NCI-H1092 treated with DMSO at 0.1 percent for 48 hours (cell line): ENCODE data around the gene C1orf122.

Experiments
- DNase-seq: peaks from one replicate; lab custom pipeline; 2025; lab: John Stamatoyannopoulos, UW

C1orf122 gene

DNA sequence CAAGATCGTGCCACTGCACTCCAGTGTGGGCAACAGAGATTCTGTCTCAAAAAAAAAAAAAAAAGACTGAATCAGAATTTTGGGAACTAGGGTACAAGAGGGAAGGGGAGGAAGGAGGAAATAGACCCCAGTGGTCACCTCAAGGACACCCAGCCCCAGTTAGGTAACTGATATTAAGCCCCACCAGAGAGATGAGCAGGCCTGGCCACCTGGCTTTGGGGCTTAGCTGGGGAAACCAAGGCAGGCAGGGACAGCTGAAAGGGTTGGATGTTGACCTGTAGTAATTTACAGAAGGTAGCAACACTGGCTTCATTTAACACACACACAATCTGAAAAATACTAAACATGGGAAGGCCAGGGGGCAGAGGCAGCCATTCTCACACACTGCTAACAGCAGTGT, 5.2 kb upstream of the C1orf122 start:
- no peak for DNase-seq

DNA sequence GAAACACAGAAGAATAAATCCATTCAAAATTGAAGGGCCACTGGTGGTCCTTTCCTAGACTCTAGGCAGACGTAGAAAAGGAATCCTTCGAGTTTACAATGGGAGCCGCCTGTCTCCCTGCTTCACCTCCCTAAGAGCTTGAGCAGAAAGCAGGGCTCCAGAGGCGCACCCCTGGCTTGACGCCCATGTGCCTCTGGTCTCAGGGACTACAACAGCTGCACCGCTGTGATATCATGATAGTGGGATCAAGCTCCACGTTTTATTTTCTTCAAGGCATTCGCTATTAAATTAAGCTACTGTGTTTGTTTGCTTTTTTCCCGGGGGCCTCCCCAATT, 403 bp upstream of the C1orf122 start:
- DNase-seq = no peak

DNA sequence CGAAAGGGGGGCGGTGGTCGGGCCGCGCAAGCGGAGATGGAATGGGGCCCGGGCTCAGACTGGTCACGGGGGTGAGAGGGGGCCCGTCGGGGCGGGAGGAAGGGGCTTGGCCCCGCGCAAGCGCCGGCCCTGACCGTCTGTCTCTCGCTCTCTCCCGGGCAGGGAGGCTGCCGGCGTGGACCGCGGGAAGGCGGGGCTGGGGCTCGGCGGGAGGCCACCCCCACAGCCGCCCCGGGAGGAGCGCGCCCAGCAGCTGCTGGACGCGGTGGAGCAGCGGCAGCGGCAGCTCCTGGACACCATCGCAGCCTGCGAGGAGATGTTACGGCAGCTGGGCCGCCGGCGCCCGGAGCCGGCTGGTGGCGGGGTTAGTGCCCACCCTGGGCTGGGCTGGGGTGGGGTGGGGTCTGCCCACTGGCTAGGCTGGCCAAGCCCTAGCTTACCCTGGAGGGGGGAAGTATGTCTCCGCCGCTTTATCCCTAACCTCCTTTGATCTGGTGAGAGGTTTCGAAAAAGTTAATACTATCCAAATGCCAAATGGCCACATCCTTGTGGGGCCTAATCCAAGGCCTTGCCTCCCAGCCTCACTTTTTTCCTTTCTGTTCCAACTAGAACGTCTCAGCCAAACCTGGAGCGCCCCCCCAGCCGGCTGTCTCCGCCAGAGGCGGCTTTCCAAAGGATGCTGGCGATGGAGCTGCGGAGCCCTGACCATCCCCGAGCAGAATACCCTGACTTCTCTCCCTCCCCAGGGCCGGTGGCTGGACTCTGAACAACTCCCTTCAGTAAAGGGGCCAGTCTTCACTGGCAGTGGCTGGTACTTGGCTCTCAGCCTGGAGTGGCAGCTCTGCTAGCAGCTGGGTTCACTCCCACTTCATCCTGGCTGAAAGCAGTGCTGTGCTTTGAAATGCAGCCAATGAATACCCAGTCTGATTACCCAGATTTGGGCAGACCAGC, 1.1 kb downstream of the C1orf122 start:
- DNase-seq = peak; percentile 86

DNA sequence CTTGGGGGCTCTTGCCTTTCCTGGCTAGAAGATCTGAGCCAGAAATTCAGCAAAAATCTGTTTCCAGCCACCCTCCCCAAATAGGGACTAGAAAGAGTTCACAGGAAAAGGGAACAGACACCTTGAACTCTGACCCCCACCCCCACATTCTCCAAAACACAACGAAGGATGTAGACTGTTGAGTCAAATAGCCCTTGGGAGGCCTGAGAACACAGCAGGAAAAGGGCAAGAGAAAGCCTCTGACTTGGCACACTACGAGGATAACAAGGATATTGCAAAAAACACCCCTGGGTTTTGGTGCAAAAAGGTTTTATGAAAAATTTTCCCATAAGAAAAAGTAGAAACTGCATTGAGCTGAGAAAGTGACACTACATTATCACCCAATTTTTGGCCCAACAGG, 2.4 kb downstream of the C1orf122 start:
- DNase-seq = no peak

DNA sequence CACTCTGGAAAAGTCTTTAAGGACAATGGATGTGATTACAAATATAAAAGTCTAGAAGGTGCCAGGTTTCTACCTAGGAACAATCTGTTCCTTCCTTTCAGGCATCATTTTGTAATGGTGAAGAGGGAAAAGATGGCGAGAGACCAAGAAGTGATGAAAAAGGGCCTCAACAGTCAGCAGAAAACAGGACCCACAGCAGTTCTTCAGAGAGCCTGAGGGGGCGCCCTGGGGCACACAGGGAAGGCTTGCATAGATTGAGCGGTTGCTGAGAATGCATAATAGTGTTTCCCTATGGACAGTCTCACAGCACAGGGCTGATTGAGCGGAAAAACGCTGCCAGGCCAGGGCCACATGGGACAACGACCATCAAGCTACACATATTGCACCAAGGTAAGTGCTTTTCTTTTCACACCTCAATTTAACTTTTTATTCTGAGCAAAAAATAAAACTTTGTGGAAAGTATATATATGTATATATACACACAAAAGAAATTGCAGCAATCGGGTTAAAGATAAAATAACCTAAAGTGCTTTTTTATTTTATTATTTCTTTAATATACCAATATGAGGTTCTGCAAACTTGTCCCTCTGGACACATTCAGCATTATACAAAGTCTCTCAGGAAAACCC, 3.6 kb downstream of the C1orf122 start:
- DNase-seq = peak; percentile 75

DNA sequence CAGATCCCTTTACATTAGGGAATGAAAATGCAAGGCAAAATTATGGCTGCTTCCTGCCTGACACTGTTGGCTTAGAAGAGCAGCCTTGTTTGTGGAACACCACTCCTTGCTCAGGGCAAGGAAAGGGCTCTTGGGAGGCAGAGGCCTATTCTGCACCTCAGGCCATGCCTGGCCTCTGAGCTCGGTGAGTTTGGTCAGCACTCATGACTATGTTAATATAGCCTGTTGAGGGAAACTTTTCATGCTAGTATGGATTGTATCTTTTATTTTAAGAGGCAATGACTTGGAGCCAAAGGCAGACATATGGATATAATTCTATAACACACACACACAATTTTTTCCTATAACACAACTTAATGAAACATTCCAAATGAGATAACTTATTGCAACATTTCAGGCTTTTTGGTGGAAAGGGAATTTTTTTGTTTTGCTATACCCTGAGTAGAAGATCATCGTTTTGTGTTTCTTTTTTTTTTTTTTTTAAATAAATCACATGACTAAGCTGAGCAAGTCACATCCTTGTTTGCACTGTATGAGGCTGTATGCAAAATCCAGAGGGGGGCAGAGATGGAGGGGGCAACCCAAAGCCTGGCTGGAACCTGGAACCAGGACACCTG, 6.0 kb downstream of the C1orf122 start:
- DNase-seq = no peak

DNA sequence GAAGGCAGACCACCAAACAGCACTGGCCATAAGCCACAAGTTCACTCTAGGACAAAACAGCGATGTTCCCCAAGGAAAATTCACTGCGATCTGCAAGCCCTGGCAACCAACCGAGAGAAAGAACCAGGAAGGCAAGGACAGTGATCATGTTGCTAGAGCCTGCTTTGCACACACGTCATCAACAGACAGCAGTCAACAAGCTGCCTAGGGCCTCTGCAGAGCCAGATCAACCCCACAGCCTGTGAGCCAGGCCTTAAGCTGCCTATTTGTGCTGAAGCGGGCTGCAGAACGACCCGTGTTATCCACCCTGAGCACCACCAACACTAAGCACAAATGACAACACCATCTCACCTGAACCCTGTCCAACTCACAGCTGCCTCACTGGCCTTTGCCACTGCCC, 6.7 kb downstream of the C1orf122 start:
- no peak for DNase-seq

DNA sequence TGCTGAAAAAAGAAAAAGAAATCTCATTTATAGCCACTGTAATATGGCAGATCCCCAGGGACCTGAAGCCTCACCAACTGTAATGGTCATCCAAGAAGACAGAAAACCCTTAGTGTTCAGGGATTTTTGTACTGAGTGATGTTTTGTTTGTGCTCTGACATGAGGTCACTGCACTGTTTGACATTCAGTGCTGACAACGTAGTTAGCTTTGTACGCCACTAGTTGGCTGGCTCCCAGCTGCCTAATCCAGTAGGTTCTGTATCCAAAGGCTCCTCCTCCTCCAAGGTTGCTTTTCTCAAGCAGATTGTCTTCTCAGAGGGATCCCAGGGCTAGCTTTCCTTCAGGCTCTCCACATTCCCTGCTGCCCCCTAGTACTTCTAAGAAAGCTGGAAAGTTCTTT, 9.9 kb downstream of the C1orf122 start:
- no peak for DNase-seq

DNA sequence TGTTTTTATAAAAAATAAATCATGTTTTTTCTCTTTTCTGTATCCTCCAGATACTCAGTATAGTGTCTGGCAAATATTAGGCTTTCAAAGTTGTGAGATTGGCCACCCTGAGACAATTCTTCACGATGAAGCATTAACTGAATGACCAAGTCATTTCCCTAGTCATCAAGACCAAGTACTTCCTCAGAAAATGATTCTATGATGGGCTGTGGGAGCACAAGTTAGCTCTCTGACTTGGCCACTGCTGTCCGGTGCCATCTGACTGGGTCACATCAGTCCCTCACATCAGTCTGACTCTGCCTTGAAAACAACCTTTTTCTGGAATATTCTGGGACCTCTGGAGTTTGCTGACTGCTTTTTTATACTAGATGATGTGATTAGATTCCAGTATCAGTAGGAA, 13.9 kb downstream of the C1orf122 start:
- no peak for DNase-seq

DNA sequence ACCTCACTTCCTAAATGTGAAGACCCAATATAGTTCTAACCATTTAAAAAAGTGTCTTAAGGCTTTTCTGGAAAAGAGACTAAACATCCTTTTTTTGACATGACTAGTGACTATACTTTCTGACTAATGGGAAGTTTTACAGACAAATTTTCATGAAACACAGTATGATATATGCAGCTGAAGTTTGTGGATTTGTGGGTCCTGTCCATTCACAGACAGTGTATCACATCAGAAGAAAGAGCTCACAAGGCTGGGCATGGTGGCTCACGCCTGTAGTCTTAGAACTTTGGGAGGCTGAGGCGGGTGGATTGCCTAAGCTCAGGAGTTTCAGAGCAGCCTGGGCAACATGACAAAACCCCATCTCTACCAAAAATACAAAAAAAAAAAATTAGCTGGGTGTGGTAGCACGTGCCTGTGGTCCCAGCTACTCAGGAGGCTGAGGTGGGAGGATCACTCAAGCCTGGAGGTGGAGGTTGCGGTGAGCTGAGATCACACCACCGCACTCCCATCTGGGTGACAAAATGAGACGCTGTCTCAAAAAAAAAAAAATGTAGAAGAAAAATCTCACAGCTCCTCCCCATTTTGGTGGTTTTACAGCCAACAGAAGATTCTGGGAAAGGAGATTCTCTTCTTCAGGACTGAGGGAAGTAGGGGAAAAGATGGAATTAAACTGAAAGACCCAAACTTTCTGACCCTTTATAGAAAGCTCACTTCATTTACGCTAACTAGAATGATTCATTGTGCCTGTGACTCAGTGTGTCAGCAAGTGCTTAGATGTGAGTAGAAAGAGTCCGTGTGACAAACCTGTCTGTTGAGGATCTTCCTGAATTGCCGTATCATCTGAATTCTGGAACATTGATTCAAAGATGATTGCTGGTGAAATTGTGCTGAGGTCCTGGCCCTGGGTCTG, 15.6 kb downstream of the C1orf122 start:
- DNase-seq = no peak

DNA sequence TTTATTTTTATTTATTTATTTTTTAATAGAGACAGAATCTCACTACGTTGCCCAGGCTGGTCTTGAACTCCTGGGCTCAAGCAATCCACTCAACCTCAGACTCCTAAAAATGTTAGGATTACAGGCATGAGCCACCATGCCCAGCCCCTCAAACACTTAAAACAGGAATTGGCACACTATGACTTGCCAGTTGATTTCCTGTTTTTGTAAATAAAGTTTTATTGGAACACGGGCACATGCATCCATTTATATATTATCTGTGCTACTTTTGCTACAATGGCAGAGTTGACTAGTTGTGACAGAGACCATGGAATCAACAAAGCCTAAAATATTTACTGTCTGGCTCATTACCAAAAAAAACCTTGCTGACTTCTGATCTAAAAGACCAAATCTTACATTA, 16.4 kb downstream of the C1orf122 start:
- no peak for DNase-seq

DNA sequence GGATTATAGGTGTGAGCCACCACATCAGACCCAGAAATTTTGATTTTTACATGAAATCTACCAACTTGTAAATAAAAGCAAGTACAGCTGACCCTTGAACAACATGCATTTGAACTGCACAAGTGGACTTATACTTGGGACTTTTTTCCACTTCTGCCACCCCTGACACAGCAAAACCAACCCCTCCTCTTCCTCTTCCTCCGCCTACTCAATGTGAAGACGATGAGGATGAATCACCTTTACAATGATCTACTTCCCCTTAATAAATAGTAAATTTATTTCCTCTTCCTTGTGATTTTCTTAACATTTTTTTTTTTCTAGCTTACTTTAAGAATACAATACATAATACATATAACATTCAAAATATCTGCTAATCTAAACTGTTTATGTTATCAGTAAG, 17.9 kb downstream of the C1orf122 start:
- no peak for DNase-seq

DNA sequence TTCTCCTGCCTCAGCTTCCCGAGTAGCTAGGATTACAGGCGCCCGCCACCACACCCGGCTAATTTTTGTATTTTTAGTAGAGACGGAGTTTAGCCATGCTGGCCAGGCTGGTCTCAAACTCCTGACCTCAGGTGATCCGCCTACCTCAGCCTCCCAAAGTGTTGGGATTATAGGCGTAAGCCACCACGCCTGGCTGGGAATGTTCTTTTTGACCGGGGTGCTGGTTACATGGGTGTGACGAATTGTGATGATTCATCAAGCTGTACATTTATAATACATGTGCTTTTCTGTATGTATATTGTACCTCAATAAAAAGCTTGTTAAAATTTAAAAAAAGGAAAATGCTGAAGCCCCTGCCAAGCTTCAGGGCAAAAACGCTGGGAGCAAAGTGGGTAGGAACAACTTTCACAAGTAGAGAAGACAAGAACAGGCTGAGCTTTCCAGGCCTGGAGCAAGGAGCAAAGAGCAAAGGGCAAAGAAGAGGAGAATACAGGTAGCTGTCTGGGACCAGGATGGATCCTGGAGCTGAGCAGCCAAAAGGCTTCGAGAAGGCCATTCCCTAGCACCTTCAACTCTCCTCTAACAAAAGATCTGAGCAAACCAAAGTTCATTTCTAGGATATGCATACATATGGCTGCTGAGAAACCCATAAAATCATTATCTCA, 21.0 kb downstream of the C1orf122 start:
- DNase-seq = no peak

DNA sequence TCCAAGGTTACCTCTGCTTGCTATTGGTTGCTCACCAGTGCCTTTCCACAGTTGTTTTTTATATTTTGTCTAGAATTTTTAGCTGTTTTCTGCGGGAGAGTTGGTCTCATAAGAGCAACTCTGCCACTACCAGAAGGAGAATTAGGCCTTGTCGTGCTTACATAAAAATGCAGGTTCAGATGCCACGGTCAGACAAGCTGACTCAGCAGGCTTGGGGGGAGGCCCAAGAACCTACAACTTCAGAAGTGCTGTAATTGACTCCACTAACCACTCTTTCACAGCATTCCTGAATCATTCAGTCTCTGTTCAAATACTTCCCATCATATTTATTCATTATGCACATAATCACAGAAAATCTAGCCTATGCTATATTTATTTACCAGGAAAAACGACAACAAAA, 23.5 kb downstream of the C1orf122 start:
- no peak for DNase-seq

DNA sequence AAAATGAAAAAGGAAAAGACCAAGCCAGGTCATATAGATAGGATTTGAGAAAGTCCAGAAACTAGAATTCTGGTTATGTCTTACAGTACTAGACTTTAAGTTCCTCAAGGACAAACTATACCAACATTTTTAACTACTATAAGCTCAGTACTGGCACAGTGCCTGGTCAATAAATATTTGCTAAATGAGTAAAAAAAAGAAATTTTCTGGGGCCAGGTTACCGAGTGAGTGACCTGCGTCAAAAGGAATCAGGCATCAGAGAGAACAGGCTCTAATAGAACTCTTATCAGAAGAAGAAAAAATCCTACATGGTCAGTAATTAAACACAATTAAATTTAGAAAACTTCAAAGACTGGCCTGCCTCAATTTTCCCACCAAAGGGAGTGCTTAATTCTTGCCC, 24.2 kb downstream of the C1orf122 start:
- no peak for DNase-seq

DNA sequence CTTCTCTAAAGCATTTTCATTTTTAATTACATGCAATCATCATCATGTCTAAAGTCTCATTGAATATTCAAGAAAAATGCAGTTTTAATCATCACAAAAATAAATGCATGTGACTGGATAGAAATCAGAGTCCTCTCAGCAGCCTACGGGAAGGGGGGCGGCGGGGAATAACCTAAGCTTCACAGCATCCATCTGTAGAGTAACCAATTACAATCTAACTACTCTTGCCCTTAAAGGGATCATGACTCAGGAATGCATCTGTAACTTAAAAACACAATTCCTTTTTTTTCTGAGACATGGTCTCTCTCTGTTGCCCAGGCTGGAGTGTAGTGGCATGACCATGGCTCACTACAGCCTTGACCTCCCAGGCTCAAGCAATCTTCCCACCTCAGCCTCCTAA, 29.2 kb downstream of the C1orf122 start:
- DNase-seq = no peak

DNA sequence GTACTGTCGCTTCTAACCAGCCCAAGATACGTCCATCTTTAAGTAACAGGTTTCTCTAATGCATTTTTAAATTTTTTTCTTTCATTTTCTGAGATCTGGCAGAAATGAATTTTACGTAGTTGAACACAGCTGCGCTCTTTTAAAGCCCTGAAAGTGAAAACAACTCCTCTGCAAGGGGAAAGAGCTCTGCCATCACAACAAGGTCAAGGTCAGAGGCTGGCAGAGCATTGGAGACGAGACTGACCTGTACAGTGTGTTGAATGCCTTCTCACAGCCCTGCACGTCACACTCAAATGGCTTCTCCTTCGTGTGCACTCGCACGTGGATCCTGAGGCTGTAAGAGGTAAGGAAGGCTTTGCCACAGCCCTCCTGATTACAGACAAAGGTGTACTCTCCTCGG, 32.1 kb downstream of the C1orf122 start:
- DNase-seq = no peak

DNA sequence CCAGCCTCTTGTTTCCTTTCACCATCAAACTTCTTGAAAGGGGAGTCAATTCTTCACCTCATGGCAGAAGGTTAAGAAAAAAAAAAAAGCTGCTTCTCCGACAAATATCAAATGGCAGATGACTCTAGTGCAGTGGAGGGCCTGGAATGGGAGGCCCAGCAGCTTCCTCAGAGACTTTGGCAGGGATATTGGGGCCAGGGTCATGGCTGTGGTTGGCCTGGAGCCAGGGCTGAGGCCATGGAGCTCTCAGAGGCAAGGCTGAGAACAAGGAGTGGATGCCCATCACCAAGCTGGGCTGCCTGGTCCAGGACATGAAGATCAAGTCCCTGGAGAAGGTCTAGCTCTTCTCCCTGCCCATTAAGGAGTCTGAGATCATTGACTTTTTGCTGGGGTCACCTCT, 33.1 kb downstream of the C1orf122 start:
- DNase-seq = no peak

DNA sequence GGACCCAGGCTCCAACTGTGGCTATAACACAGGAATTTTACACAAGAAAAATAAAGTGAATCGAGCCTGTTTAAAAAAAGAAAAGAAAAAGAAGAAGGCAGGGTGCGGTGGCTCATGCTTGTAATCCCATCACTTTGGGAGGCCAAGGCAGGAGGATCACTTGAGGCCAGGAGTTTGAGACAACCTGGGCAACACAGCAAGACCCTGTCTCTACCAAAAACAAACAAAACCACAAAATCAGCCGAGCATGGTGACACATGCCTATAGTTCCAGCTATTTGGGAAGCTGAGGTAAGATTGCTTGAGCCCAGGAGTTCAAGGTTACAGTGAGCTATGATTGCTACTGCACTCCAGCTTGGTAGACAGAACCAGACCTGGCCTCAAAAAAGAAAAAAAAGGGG, 34.1 kb downstream of the C1orf122 start:
- DNase-seq = no peak

DNA sequence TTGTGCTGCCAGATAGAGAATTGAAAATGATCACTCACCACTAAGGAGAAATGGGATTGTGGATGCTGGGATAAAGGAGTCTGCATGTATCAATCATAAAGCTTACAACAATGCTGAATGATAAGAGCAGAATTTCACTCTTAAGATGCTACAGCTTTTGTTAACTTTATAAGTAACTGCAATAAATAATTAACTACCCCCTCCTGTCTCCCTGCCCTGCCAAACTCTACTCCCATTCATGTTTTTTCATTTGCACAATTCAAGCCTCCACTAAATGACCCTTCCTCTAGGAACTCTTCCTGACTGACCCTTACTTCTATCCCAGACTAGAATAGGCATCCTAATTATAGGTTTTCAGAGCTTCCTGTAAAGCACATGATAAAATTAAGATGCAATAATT, 36.9 kb downstream of the C1orf122 start:
- no peak for DNase-seq

DNA sequence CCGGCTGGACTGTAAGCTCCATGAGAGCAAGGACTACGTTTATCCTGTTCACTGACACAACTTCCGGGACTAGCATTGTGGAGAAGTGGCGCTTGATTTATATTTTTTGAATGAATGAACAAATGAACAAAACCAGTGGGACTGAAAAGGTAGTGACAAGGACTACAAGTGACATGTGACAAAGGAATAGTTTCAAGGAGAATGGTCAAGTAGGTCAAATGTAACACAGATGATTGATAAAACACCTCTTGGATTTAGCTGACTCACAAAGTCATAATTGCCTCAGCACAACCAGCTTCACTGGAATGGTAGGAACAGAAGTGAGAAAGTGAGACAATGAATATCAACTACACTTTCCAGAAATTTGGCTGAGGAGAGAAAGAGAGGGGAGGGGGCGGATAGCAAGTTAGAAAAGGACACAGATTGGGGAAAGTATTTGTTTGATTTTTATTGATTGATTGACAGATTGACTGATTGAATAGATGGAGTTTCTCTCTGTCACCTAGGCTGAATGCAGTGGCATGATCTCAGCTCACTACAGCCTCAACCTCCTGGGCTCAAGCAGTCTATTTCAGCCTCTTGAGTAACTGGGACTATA, 37.6 kb downstream of the C1orf122 start:
- no peak for DNase-seq
